KMS-11 (cell line): Measurements from ENCODE around the gene SLC26A6.
A peak's percentile ranks its signal among the peaks of the same experiment; 100 is the strongest.

Experiments used
- H2AFZ ChIP-seq: fragments of 200-600 bp; sonication (generic); 2 replicates; pipeline ENCODE4 v1.6.1; 2016; ENCODE audit warnings: antibody characterized with exemption, mixed run types, low read depth
- H3K27ac ChIP-seq: fragments of 200-600 bp; sonication (generic); 2 replicates; pipeline ENCODE4 v1.6.1; 2016; ENCODE audit warnings: mild to moderate bottlenecking, mixed run types
- H3K27me3 ChIP-seq: fragments of 200-600 bp; sonication (generic); 2 replicates; pipeline ENCODE4 v1.6.1; 2017; ENCODE audit warnings: mild to moderate bottlenecking, low read depth, mixed run types, moderate library complexity; ENCODE audit not compliant: insufficient read depth
- H3K36me3 ChIP-seq: fragments of 200-600 bp; sonication (generic); 2 replicates; pipeline ENCODE4 v1.6.1; 2017; ENCODE audit warnings: mild to moderate bottlenecking, mixed run types; ENCODE audit not compliant: insufficient read depth
- H3K4me1 ChIP-seq: fragments of 200-600 bp; sonication (generic); 2 replicates; pipeline ENCODE4 v1.6.1; 2016; ENCODE audit warnings: mild to moderate bottlenecking, low read depth, mixed run types; ENCODE audit not compliant: poor library complexity, severe bottlenecking
- H3K4me2 ChIP-seq: fragments of 200-600 bp; sonication (generic); 2 replicates; pipeline ENCODE4 v1.7.0; 2016; ENCODE audit warnings: mild to moderate bottlenecking, mixed run types
- H3K4me3 ChIP-seq: fragments of 200-600 bp; sonication (generic); IDR thresholded peaks from 2 replicates; pipeline ENCODE4 v1.6.1; 2017; ENCODE audit warnings: low read depth, low read length, mixed read lengths; ENCODE audit not compliant: insufficient read depth
- H3K79me2 ChIP-seq: fragments of 200-600 bp; sonication (generic); 2 replicates; pipeline ENCODE4 v1.6.1; 2016; ENCODE audit warnings: low read depth, mixed run types; ENCODE audit not compliant: insufficient read depth
- H3K9ac ChIP-seq: fragments of 200-600 bp; sonication (generic); 2 replicates; pipeline ENCODE4 v1.6.1; 2016; ENCODE audit warnings: mild to moderate bottlenecking, mixed run types
- H4K20me1 ChIP-seq: fragments of 200-600 bp; sonication (generic); 2 replicates; pipeline ENCODE4 v1.6.1; 2016; ENCODE audit warnings: mild to moderate bottlenecking, mixed run types; ENCODE audit not compliant: insufficient read depth
- TF ChIP-seq, protein P1 (sequence below): fragments of 200-600 bp; sonication (generic); conservative IDR thresholded peaks from 2 replicates; pipeline ENCODE4 v1.6.1; 2017; ENCODE audit warnings: low read depth, mild to moderate bottlenecking, antibody characterized with exemption, low read length, moderate library complexity, mixed read lengths

SLC26A6 gene

DNA sequence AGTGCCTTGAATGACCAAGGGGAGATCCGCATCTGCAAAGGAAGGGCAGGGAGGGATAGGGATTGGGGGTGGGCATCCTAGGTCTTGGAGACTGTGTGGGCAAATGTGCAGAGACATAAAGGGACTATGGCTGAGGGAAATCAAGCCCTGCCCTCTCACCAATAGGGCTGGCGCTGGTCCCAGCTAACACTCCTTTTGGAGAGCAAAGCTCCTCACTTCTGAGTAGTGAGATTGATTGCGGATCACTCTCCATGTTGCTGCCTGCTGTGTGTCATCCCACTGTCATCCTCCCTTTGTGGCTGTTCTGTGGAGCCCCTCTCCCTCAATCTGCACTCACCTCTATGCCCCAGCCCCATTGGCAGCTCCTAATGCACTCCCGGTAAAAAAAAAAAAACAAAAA, 29.7 kb upstream of the SLC26A6 start:
- no peak overlapping the region for H3K27ac ChIP-seq

DNA sequence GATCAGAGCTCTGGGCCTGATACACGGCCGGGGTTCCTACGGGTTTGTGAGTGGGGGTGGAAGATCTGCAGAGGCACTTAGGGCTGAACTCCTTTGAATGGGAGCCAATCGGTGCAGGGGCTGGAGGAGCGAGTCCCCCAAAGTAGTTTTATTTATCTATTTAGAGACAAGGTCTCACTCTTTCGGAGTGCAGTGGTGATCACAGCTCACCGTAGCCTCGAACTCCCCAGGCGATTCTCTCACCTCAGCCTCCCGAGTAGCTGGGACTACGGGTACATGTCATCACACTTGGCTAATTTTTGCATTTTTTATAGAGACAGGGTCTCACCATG, 29.0 kb upstream of the SLC26A6 start:
- Histone ChIP-seq H3K79me2 (no peaks in the 10 kb centered on the region), H3K9ac (no peak overlapping the region; the same call in 1 of the 2 replicates), H3K4me2 (no peak overlapping the region), H3K4me3 (no peak overlapping the region), H3K27ac (peak overlapping the region; percentile 99; the same call in 1 of the 2 replicates), H3K27me3 (no peaks in the 10 kb centered on the region), H3K36me3 (no peaks in the 10 kb centered on the region), H4K20me1 (no peaks in the 10 kb centered on the region), H3K4me1 (peaks cover 5% of the 10 kb centered on the region), H2AFZ (peak overlapping the region; percentile 54)
- TF ChIP-seq, protein P1, sequence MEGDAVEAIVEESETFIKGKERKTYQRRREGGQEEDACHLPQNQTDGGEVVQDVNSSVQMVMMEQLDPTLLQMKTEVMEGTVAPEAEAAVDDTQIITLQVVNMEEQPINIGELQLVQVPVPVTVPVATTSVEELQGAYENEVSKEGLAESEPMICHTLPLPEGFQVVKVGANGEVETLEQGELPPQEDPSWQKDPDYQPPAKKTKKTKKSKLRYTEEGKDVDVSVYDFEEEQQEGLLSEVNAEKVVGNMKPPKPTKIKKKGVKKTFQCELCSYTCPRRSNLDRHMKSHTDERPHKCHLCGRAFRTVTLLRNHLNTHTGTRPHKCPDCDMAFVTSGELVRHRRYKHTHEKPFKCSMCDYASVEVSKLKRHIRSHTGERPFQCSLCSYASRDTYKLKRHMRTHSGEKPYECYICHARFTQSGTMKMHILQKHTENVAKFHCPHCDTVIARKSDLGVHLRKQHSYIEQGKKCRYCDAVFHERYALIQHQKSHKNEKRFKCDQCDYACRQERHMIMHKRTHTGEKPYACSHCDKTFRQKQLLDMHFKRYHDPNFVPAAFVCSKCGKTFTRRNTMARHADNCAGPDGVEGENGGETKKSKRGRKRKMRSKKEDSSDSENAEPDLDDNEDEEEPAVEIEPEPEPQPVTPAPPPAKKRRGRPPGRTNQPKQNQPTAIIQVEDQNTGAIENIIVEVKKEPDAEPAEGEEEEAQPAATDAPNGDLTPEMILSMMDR, result peak; percentile 25; the same call in 1 of the 2 replicates

More for the DNA sequence above, 29.7 kb upstream of the SLC26A6 start:
- Histone ChIP-seq H4K20me1 (no peaks in the 10 kb centered on the region), H2AFZ (no peak overlapping the region), H3K9ac (no peak overlapping the region), H3K4me3 (no peak overlapping the region), H3K4me1 (peaks cover 5% of the 10 kb centered on the region), H3K27me3 (no peaks in the 10 kb centered on the region), H3K79me2 (no peaks in the 10 kb centered on the region), H3K36me3 (no peaks in the 10 kb centered on the region), H3K4me2 (no peak overlapping the region)
- TF ChIP-seq, protein P1, result no peak

DNA sequence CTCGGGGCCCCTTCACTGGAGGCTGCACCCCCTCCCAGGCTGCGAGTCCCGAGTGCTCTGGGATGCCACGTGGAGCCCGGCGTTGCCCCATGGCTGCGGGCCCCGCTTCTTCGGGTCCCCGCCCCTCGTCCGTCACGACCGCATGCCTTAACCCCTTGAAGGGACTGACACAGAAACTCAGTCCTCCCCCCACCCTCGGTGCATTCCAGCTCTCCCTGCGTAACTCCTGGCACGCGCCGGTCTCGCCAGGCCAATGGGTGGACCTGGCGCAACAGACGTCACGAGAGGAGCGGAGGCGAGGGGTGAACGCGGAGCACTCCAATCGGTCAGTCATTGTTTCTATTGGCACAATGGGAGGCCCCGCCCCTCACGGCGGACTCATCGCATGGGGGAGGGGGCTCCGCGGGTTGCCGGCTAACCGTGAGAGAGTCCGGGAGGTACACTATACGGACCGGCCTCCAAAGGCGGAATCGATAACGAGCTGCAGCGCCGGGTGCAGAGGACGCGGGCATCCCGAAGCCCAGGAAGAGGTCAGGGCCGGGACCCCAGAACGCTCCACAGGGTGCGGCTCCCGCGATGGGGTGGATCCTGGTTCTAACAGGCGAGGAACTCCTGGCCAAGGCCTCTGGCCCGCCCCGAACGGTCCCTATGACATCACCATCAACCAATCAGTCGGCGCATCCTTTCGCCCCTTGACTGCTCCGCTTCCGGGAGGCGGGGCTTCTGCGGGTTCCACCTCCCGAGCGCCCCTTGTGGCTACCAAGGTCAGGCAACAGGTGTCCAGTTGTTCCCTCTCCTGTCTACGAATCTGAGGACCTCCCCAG, 28.4 kb upstream of the SLC26A6 start:
- Histone ChIP-seq H3K27ac (peak overlapping the region; percentile 99), H3K4me1 (peaks cover 5% of the 10 kb centered on the region), H3K4me2 (peak overlapping the region; percentile 89), H4K20me1 (no peaks in the 10 kb centered on the region), H3K79me2 (no peaks in the 10 kb centered on the region), H3K27me3 (no peaks in the 10 kb centered on the region), H3K36me3 (no peaks in the 10 kb centered on the region), H2AFZ (peak overlapping the region; percentile 54), H3K9ac (peak overlapping the region; percentile 92), H3K4me3 (peak overlapping the region; percentile 55)
- TF ChIP-seq, protein P1, result peak; percentile 70; the same call in 1 of the 2 replicates

DNA sequence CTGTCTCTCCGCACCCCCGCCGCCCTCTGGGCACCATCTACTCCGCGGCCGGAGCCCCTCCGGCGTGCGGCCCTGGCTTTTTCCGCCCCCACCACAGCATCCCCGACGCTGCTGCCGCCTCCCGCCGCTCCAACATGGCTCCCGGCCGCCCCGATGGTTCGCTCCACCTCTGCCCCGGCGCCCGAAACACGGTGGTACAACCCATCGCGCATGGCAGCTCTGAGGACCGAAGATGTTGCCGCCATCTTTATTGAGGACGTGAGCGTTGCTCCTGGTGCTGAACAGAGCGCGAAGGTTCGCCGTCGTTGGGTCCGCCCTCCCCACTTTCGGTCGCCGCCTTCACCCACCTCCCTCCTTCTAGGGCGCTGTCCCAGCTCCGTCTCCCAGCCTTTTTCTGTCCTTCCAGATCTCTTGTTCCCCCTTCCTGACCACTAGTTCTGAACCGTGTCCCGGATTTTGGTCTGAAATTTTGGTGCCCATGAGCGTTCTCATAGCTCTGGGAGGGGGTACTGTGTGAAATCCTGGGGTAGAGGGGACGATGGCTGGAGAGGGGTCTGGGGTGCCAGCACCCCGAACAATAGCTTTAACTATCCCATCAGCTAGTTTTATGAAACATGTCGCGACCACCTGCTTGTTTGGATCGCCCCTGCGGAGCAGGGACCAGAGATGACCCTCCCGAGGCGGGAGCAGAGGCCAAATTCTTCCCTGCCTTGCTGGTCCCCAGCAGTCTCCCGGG, 27.7 kb upstream of the SLC26A6 start, which contains the start of gene CELSR3:
TSS of gene CELSR3 (minus strand) at position 134 of the 736 bp plus-strand sequence. CDS start 252 bp downstream, outside the sequence.
- Histone ChIP-seq H3K9ac (peak within 1 kb of the TSS; percentile 92), H3K27me3 (no peaks in the 10 kb centered on the region), H2AFZ (peak within 1 kb of the TSS; percentile 54), H3K27ac (peak within 1 kb of the TSS; percentile 99), H4K20me1 (no peaks in the 10 kb centered on the region), H3K4me2 (peak within 1 kb of the TSS; percentile 89), H3K79me2 (no peaks in the 10 kb centered on the region), H3K4me1 (peaks cover 5% of the 10 kb centered on the region), H3K36me3 (no peaks in the 10 kb centered on the region), H3K4me3 (peak within 1 kb of the TSS; percentile 55)
- TF ChIP-seq, protein P1, result no peak
